GM12878 (cell line): ENCODE results near the gene SPN. TPM values are rescaled to one million over a fixed set of nuclear protein-coding genes. Genes with fewer than 3 reads are reported as not detected.
"Not testable (repeated sequence)": the region's sequence is repeated elsewhere in the genome, so short reads cannot be mapped to it uniquely, and the experiment has no call there.

Source experiments
- ATAC-seq: fragments of 200-7000 bp; cut with Tn5 transposase; 3 replicates; pipeline ENCODE4 v1.9.1; 2020; ENCODE audit warnings: mild to moderate bottlenecking, moderate library complexity
- BruUV-seq: library from RNA; stranded (reverse); fragments of 400-500 nt; replicated peaks from 2 replicates; lab custom pipeline; 2021; lab: Mats Ljungman, UMichigan
- CTCF ChIA-PET: fragments of 300-600 bp; sonication (Branson Sonifier 250); formaldehyde crosslinking; extraction: SDS; loops from one replicate; lab custom pipeline; 2021; ENCODE audit warnings: inconsistent platforms; lab: Yijun Ruan, JAX
- POLR2A ChIA-PET: fragments of 350-600 bp; formaldehyde crosslinking; extraction: SDS; loops from one replicate; lab custom pipeline; 2021; ENCODE audit warnings: inconsistent platforms; lab: Charles Lee
- RAD21 ChIA-PET: fragments of 300-600 bp; sonication (Branson Sonifier 250); formaldehyde crosslinking; loops from one replicate; lab custom pipeline; 2023; ENCODE audit warnings: antibody characterized with exemption; ENCODE audit not compliant: unreplicated experiment; lab: Charles Lee
- SMC1A ChIA-PET: fragments of 300-600 bp; sonication (Branson Sonifier 250); formaldehyde crosslinking; loops from one replicate; lab custom pipeline; 2023; ENCODE audit not compliant: unreplicated experiment, uncharacterized antibody; lab: Charles Lee
- DNase-seq: peaks from one replicate; pipeline ENCODE4 v3.0.0-alpha.2; 2011; ENCODE audit warnings: low read depth, low spot score
- FAIRE-seq: peaks from 3 replicates; lab custom pipeline; 2011; peaks lifted over from hg19 to GRCh38; lab: Jason Lieb, UNC
- H2AFZ ChIP-seq: 2 replicates; pipeline ENCODE4 v1.6.0; 2011; ENCODE audit warnings: low read depth, low read length, control low read depth; ENCODE audit not compliant: control insufficient read depth
- H3K27ac ChIP-seq: 2 replicates; pipeline ENCODE4 v1.5.1; 2011; ENCODE audit warnings: control low read depth; ENCODE audit not compliant: control insufficient read depth, insufficient read depth
- H3K27me3 ChIP-seq, 2 experiments: replicated peaks in 1 of 2; 2 replicates each; pipeline versions ENCODE4 v1.6.0 to v1.6.1; 2011; ENCODE audit warnings: low read length in 1 of 2; ENCODE audit not compliant: control insufficient read depth in 2 of 2, insufficient read depth in 2 of 2
- H3K36me3 ChIP-seq, 2 experiments: 2 replicates each; pipeline ENCODE4 v1.5.1; 2011; ENCODE audit warnings: low read length in 1 of 2; ENCODE audit not compliant: control insufficient read depth in 2 of 2, insufficient read depth in 2 of 2
- H3K4me1 ChIP-seq: 2 replicates; pipeline ENCODE4 v1.6.1; 2011; ENCODE audit warnings: mild to moderate bottlenecking, low read length, moderate library complexity, mixed read lengths; ENCODE audit not compliant: control insufficient read depth, insufficient read depth
- H3K4me2 ChIP-seq: 2 replicates; pipeline ENCODE4 v1.6.0; 2011; ENCODE audit warnings: control low read depth; ENCODE audit not compliant: control insufficient read depth, insufficient read depth
- H3K4me3 ChIP-seq: fragments of 200-600 bp; sonication (generic); 2 replicates; pipeline ENCODE4 v1.5.1; 2016
- H3K79me2 ChIP-seq: 2 replicates; pipeline ENCODE4 v1.6.0; 2011; ENCODE audit warnings: low read length; ENCODE audit not compliant: control insufficient read depth, insufficient read depth
- H3K9ac ChIP-seq: 2 replicates; pipeline ENCODE4 v1.8.0; 2011; ENCODE audit warnings: low read length, control low read depth, mixed read lengths; ENCODE audit not compliant: control insufficient read depth, insufficient read depth
- H3K9me3 ChIP-seq: replicated peaks from 3 replicates; pipeline ENCODE4 v1.5.1; 2011; ENCODE audit warnings: mild to moderate bottlenecking, low read length; ENCODE audit not compliant: control insufficient read depth, insufficient read depth
- H4K20me1 ChIP-seq: 2 replicates; pipeline ENCODE4 v1.6.0; 2011; ENCODE audit not compliant: control insufficient read depth, insufficient read depth
- E4F1 ChIP-seq: fragments of 450-650 bp; IDR thresholded peaks from 2 replicates; pipeline ENCODE4 v1.6.1; 2018; ENCODE audit warnings: borderline replicate concordance, mild to moderate bottlenecking; ENCODE audit not compliant: partially characterized antibody
- JUNB ChIP-seq: IDR thresholded peaks from 2 replicates; pipeline ENCODE4 v1.6.1; 2016; ENCODE audit warnings: antibody characterized with exemption, mild to moderate bottlenecking
- MYB ChIP-seq: fragments of 150-350 bp; IDR thresholded peaks from 2 replicates; pipeline ENCODE4 v1.6.1; 2014; ENCODE audit warnings: mild to moderate bottlenecking, low read depth, low read length, borderline replicate concordance
- NRF1 ChIP-seq: conservative IDR thresholded peaks from 2 replicates; pipeline ENCODE4 v1.6.1; 2011; ENCODE audit warnings: mild to moderate bottlenecking, low read depth, low read length, improper control_type of control experiment
- POLR2AphosphoS5 ChIP-seq: IDR thresholded peaks from 2 replicates; pipeline ENCODE4 v1.6.1; 2011; ENCODE audit warnings: mild to moderate bottlenecking, low read length, inconsistent platforms
- PRDM15 ChIP-seq: fragments of 450-650 bp; formaldehyde crosslinking; IDR thresholded peaks from 2 replicates; pipeline ENCODE4 v1.4.0; 2020; ENCODE audit warnings: mild to moderate bottlenecking, moderate library complexity
- RAD21 ChIP-seq: IDR thresholded peaks from 2 replicates; pipeline ENCODE4 v1.6.1; 2011; ENCODE audit warnings: mild to moderate bottlenecking, low read depth, low read length, moderate library complexity; ENCODE audit not compliant: insufficient read depth
- SMC3 ChIP-seq: IDR thresholded peaks from 2 replicates; pipeline ENCODE4 v1.6.1; 2011; ENCODE audit warnings: low read length, improper control_type of control experiment, borderline replicate concordance
- TCF7 ChIP-seq: IDR thresholded peaks from 2 replicates; pipeline ENCODE4 v1.6.1; 2014; ENCODE audit warnings: antibody characterized with exemption, borderline replicate concordance
- ZNF622 ChIP-seq: fragments of 450-650 bp; IDR thresholded peaks from 2 replicates; pipeline ENCODE4 v1.6.1; 2017; ENCODE audit warnings: mild to moderate bottlenecking, inconsistent platforms
- WGBS: methylation state at CpG from one replicate; pipeline ENCODE4 v1.1.6; 2016; ENCODE audit warnings: low lambda C conversion rate; ENCODE audit not compliant: insufficient replicate concordance, insufficient coverage; ENCODE audit errors: missing lambda C conversion rate; 5-methylcytosine and 5-hydroxymethylcytosine counted together
- in situ Hi-C: fragments of 300-500 bp; cut with MboI; formaldehyde crosslinking; loops from 9 replicates; pipeline ENCODE4 v1.14.3; 2018; ENCODE audit warnings: mixed read lengths
- intact Hi-C: fragments of 100-400 bp; cut with micrococcal nuclease; formaldehyde crosslinking; loops from one replicate; pipeline ENCODE4 v1.14.2; 2022; ENCODE audit not compliant: unreplicated experiment
- polyA plus RNA-seq, 11 experiments: library from polyadenylated mRNA; depleted of rRNA in 4 of 11; unstranded in 6 of 11; stranded (reverse) in 5 of 11; fragments of >200 nt; fragmentation: Nextera tagmentation in 4 of 11; fragmentation: Illumina TruSeq in 1 of 11; extraction: Ambion mirVana in 4 of 11; extraction: Trizol in 1 of 11; gene quantifications; 1 replicate in 1 of 11; 2 replicates in 10 of 11; pipeline versions ENCODE4 v1.2.1 to v1.2.3, GENCODE V29; 2011 to 2016; ENCODE audit warnings: inconsistent platforms in 2 of 11, missing spikeins in 2 of 11, low read depth in 1 of 11
- total RNA-seq, 4 experiments: library from RNA; depleted of rRNA in 3 of 4; stranded (reverse); fragments of >200 nt in 3 of 4; fragmentation: Illumina TruSeq in 1 of 4; extraction: Trizol in 1 of 4; gene quantifications; 2 replicates each; pipeline versions ENCODE4 v1.2.1 to v1.2.3, GENCODE V29; 2013 to 2021

The SPN gene
- total and polyA plus RNA-seq, 10 of the 15 experiments (the other 5 are each of a cell fraction or from before 2014, with no cell fraction given), result 16.2 to 173 (median 92.7) TPM

GRCh38 chr16:29705030-29705429, 42.0 kb downstream of the SPN start (continued):
- TF ChIP-seq PRDM15 (CRISPR knock-in tag) (no peak), JUNB (no peak), RAD21 (no peak), ZNF622 (no peak), NRF1 (no peak), SMC3 (no peak), POLR2AphosphoS5 (no peak), MYB (no peak), E4F1 (no peak), TCF7 (no peak)

- SMC1A ChIA-PET, result interaction anchor here (1.2 kb wide), 1 partner anchor 65 kb away, joined by 3 read pairs; no protein-coding TSS in a partner anchor
- H2AFZ ChIP-seq, RAD21 ChIA-PET, POLR2A ChIA-PET, BruUV-seq, H3K27ac ChIP-seq, in situ Hi-C loops, H3K36me3 ChIP-seq, H3K9me3 ChIP-seq, intact Hi-C loops, H3K27me3 ChIP-seq, H3K4me3 ChIP-seq, DNase-seq, H3K4me2 ChIP-seq, H3K79me2 ChIP-seq, ATAC-seq, H4K20me1 ChIP-seq, FAIRE-seq, H3K9ac ChIP-seq: not testable (repeated sequence)
- peaks cover 16% of the 10 kb centered on the region for H3K4me1 ChIP-seq
- 100% methylated on average over 1 of the region's 1 CpG for WGBS
- CTCF ChIA-PET, result interaction anchor here (1.2 to 1.8 kb wide), 3 partner anchors 22 to 142 kb away, joined by 3 to 5 read pairs (median 3); no protein-coding TSS in a partner anchor
Measured at GRCh38 chr16:29707160-29707559, 44.1 kb downstream of the SPN start.
